ENCODE data around the gene C1QTNF6. TPM values are rescaled to one million over a fixed set of nuclear protein-coding genes. Genes with fewer than 3 reads are reported as not detected.

Gene C1QTNF6
- total and polyA plus RNA-seq, 4 donors, result 3.1 to 4.5 (median 4.0) TPM

- no peak for DNase-seq (ENCODE audit: low spot score)
- Histone ChIP-seq H3K27ac (ENCODE audit: low read depth in 1 of 2, low read length in 2 of 2) (peak overlapping the region; percentile 5 to 27), H3K9me3 (ENCODE audit: control insufficient read depth in 4 of 4, low read length in 3 of 4) (no peaks in the 10 kb centered on the region), H3K4me1 (ENCODE audit: control insufficient read depth in 4 of 4, insufficient read depth in 4 of 4, low read length in 3 of 4) (no peaks in the 10 kb centered on the region), H3K9ac (ENCODE audit: low read depth in 1 of 2, low read length in 2 of 2) (no peak overlapping the region), H3K4me3 (ENCODE audit: low read depth in 1 of 3, low read length in 3 of 3) (no peak overlapping the region), H3K36me3 (ENCODE audit: control insufficient read depth in 4 of 4, insufficient read depth in 3 of 4, low read depth in 1 of 4, low read length in 3 of 4) (no peaks in the 10 kb centered on the region), H3K27me3 (ENCODE audit: control insufficient read depth in 4 of 4, insufficient read depth in 4 of 4, low read length in 3 of 4) (no peaks in the 10 kb centered on the region)
- 93% methylated on average over 10 of the region's 10 CpGs for WGBS
- no peak for TF ChIP-seq FOXA1 (IDR thresholded peaks at IDR 0.05)
- no peak for TF ChIP-seq REST (IDR thresholded peaks at IDR 0.05)
- TF ChIP-seq GABPA (IDR thresholded peaks at IDR 0.05 in 1 of 2, conservative IDR thresholded peaks at IDR 0.05 in 1 of 2), result no peak
- TF ChIP-seq TAF1 (conservative IDR thresholded peaks at IDR 0.05), result no peak
- TF ChIP-seq SP1 (IDR thresholded peaks at IDR 0.05), result no peak
- TF ChIP-seq EGR1 (IDR thresholded peaks at IDR 0.05; ENCODE audit: low read depth in 2 of 2), result no peak
- TF ChIP-seq RAD21 (IDR thresholded peaks at IDR 0.05), result no peak
- no peak for TF ChIP-seq RXRA (IDR thresholded peaks at IDR 0.05)
- TF ChIP-seq FOXA2 (IDR thresholded peaks at IDR 0.05), result no peak
- no peak for TF ChIP-seq CTCF (IDR thresholded peaks at IDR 0.05; ENCODE audit: low read depth, low read length, missing input control)
- no peak for TF ChIP-seq ATF3 (IDR thresholded peaks at IDR 0.05)
- TF ChIP-seq YY1 (IDR thresholded peaks at IDR 0.05), result no peak
- TF ChIP-seq JUND (IDR thresholded peaks at IDR 0.05), result no peak
- TF ChIP-seq ZBTB33 (IDR thresholded peaks at IDR 0.05), result no peak
- TF ChIP-seq HNF4G (IDR thresholded peaks at IDR 0.05), result no peak
- TF ChIP-seq MAX (IDR thresholded peaks at IDR 0.05), result no peak
- TF ChIP-seq NR2F2 (IDR thresholded peaks at IDR 0.05), result no peak
- TF ChIP-seq HNF4A (conservative IDR thresholded peaks at IDR 0.05), result no peak
Observed at GRCh38 chr22:37221424-37222333, 33.6 kb upstream of the C1QTNF6 start.
